SU-DHL-6 (cell line): ENCODE data around the gene PMVK.
A peak's percentile ranks its signal among the peaks of the same experiment; 100 is the strongest.

Experiments
- H2AFZ ChIP-seq: fragments of 200-600 bp; sonication (generic); 2 replicates; pipeline ENCODE4 v1.6.1; 2014; ENCODE audit warnings: low read depth, mild to moderate bottlenecking, moderate library complexity, mixed read lengths, antibody characterized with exemption, low read length; ENCODE audit not compliant: severe bottlenecking
- H3F3A ChIP-seq: fragments of 200-600 bp; shearing (Covaris generic); 2 replicates; pipeline ENCODE4 v1.6.0; 2016; ENCODE audit warnings: antibody characterized with exemption, mild to moderate bottlenecking; ENCODE audit not compliant: insufficient read depth
- H3K27ac ChIP-seq: fragments of 200-600 bp; sonication (generic); 2 replicates; pipeline ENCODE4 v1.5.1; 2016; ENCODE audit warnings: low read depth, mild to moderate bottlenecking, low read length, moderate library complexity, mixed read lengths
- H3K27me3 ChIP-seq: fragments of 200-600 bp; sonication (generic), shearing (Covaris generic); 2 replicates; pipeline ENCODE4 v1.6.0; 2014; ENCODE audit warnings: mild to moderate bottlenecking, low read length
- H3K36me3 ChIP-seq: fragments of 200-600 bp; sonication (generic); 2 replicates; pipeline ENCODE4 v1.6.1; 2014; ENCODE audit warnings: mild to moderate bottlenecking, low read length, mixed read lengths
- H3K4me2 ChIP-seq: fragments of 300-600, 200-600 bp; shearing (Covaris generic), sonication (generic); 2 replicates; pipeline ENCODE4 v1.6.0; 2014; ENCODE audit warnings: low read length, low read depth, mild to moderate bottlenecking; ENCODE audit not compliant: poor library complexity, severe bottlenecking
- H3K4me3 ChIP-seq: fragments of 200-600 bp; sonication (generic); 2 replicates; pipeline ENCODE4 v1.5.1; 2014; ENCODE audit warnings: antibody characterized with exemption, low read length, mild to moderate bottlenecking, mixed read lengths; ENCODE audit not compliant: insufficient read depth, poor library complexity, severe bottlenecking
- H3K79me2 ChIP-seq: fragments of 200-600 bp; sonication (generic); 2 replicates; pipeline ENCODE4 v1.6.1; 2014; ENCODE audit warnings: mild to moderate bottlenecking, low read length, moderate library complexity; ENCODE audit not compliant: insufficient read depth
- H3K9ac ChIP-seq: fragments of 200-600 bp; sonication (generic); 2 replicates; pipeline ENCODE4 v1.7.0; 2014; ENCODE audit warnings: mild to moderate bottlenecking, low read length
- H3K9me2 ChIP-seq: fragments of 200-600 bp; sonication (generic); replicated peaks from 2 replicates; pipeline ENCODE4 v1.6.1; 2014; ENCODE audit warnings: low read length; ENCODE audit not compliant: insufficient read depth
- H3K9me3 ChIP-seq: fragments of 200-600 bp; sonication (generic); 2 replicates; pipeline ENCODE4 v1.6.1; 2014; ENCODE audit warnings: low read length, mixed read lengths; ENCODE audit not compliant: insufficient read depth
- H4K20me1 ChIP-seq: fragments of 200-600 bp; sonication (generic); 2 replicates; pipeline ENCODE4 v1.6.1; 2014; ENCODE audit warnings: low read depth, mild to moderate bottlenecking, antibody characterized with exemption, low read length, moderate library complexity, mixed read lengths
- CTCF ChIP-seq: fragments of 200-600 bp; sonication (generic); IDR thresholded peaks from one replicate; pipeline ENCODE4 v1.5.1; 2017; ENCODE audit warnings: antibody characterized with exemption, mild to moderate bottlenecking, low read length, moderate library complexity; ENCODE audit not compliant: insufficient read depth, poor library complexity, severe bottlenecking
- EZH2phosphoT487 ChIP-seq: fragments of 200-600 bp; sonication (generic), shearing (Covaris generic); conservative IDR thresholded peaks from 2 replicates; pipeline ENCODE4 v1.6.1; 2018; ENCODE audit warnings: mild to moderate bottlenecking, antibody characterized with exemption, low read length, moderate library complexity, mixed read lengths

PMVK gene

GRCh38 chr1:154957091-154957657, 20.7 kb upstream of the PMVK start:
- no peaks in the 10 kb centered on the region for H3K36me3 ChIP-seq
- H3K27me3 ChIP-seq, result no peaks in the 10 kb centered on the region
- no peaks in the 10 kb centered on the region for H3K9me3 ChIP-seq
- H3K4me2 ChIP-seq, result no peak overlapping the region
- no peak overlapping the region for H3K27ac ChIP-seq
- no peak overlapping the region for H2AFZ ChIP-seq
- no peak overlapping the region for H3K9ac ChIP-seq
- H4K20me1 ChIP-seq, result no peaks in the 10 kb centered on the region
- no peaks in the 10 kb centered on the region for H3K9me2 ChIP-seq
- peaks cover 25% of the 10 kb centered on the region for H3F3A ChIP-seq
- no peak overlapping the region for H3K4me3 ChIP-seq
- no peak for TF ChIP-seq CTCF
- TF ChIP-seq EZH2phosphoT487, result no peak
- H3K79me2 ChIP-seq, result peaks cover 12% of the 10 kb centered on the region

GRCh38 chr1:154956544-154956941, 20.0 kb upstream of the PMVK start:
- no peaks in the 10 kb centered on the region for H3K27me3 ChIP-seq
- H3K79me2 ChIP-seq, result peaks cover 12% of the 10 kb centered on the region
- H3K27ac ChIP-seq, result no peak overlapping the region
- H3K4me3 ChIP-seq, result peak overlapping the region; percentile 75
- TF ChIP-seq CTCF, result no peak
- TF ChIP-seq EZH2phosphoT487, result no peak
- H3K9ac ChIP-seq, result peak overlapping the region; percentile 55
- no peaks in the 10 kb centered on the region for H3K36me3 ChIP-seq
- H4K20me1 ChIP-seq, result no peaks in the 10 kb centered on the region
- H3F3A ChIP-seq, result peaks cover 24% of the 10 kb centered on the region
- H2AFZ ChIP-seq, result peak overlapping the region; percentile 58
- no peaks in the 10 kb centered on the region for H3K9me3 ChIP-seq
- H3K9me2 ChIP-seq, result no peaks in the 10 kb centered on the region
- H3K4me2 ChIP-seq, result peak overlapping the region; percentile 91

GRCh38 chr1:154955718-154956543, 19.4 kb upstream of the PMVK start, which contains the start of gene PBXIP1:
Gene PBXIP1, minus strand, starts transcription at chr1:154956099. Its CDS starts 2,378 bp downstream, at chr1:154953721.
- no peaks in the 10 kb centered on the region for H3K9me2 ChIP-seq
- peaks cover 24% of the 10 kb centered on the region for H3F3A ChIP-seq

More at GRCh38 chr1:154955718-154956543, 19.4 kb upstream of the PMVK start, which contains the start of gene PBXIP1:
- H3K27me3 ChIP-seq, result no peaks in the 10 kb centered on the region
- H3K79me2 ChIP-seq, result peaks cover 8% of the 10 kb centered on the region
- H3K4me2 ChIP-seq, result peak within 1 kb of the TSS; percentile 91
- H3K4me3 ChIP-seq, result peak within 1 kb of the TSS; percentile 75
- peak within 1 kb of the TSS; percentile 67 for H3K27ac ChIP-seq
- no peaks in the 10 kb centered on the region for H3K9me3 ChIP-seq
- H4K20me1 ChIP-seq, result no peaks in the 10 kb centered on the region
- H3K9ac ChIP-seq, result peak within 1 kb of the TSS; percentile 55
- no peaks in the 10 kb centered on the region for H3K36me3 ChIP-seq
- TF ChIP-seq CTCF, result peak; percentile 28
- TF ChIP-seq EZH2phosphoT487, result no peak
- peak within 1 kb of the TSS; percentile 58 for H2AFZ ChIP-seq
